NCI-H1694 (cell line): ENCODE data around the gene TC2N.
"Not testable (repeated sequence)": the region's sequence is repeated elsewhere in the genome, so short reads cannot be mapped to it uniquely, and the experiment has no call there.

Experiments
- DNase-seq: peaks from one replicate; lab custom pipeline; 2025; lab: John Stamatoyannopoulos, UW

The TC2N gene

DNA sequence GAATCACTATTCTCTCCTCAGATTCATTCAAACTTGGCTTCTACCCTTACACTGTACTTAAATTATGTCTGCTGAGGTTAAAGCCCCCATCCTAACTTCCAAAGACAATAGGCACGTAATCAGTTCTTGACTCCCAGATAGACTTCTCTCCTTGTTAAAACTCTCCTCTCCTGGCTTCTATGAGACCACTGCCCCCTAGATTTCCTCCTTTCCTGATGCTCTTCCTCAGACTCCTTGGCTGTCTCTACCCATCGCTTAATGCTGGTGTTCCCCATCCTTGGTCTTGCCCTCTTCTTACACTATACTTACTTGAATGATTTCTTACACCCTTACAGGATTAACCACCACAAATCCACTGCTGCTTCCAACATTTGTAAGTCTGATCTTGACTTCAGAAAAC is 32.8 kb downstream of the TC2N start:
- no peak for DNase-seq

DNA sequence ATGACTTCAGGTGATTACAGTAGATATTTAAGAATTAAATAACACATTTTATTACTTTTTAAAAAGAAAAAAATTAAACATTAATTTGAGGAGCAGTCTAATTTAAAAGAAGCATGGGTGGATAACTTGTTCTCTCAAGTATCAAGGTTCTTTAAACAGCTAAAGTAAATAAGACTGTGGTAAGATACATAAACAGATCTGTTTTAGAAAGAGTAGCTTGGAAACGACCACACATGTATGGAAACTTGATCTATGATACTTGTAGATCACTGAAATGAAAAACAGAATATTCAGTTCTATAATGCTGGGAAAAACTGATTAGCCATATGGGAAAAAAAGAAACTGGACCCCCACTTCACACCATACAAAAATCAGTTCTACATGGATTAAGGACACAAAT is 36.0 kb downstream of the TC2N start:
- no peak for DNase-seq

DNA sequence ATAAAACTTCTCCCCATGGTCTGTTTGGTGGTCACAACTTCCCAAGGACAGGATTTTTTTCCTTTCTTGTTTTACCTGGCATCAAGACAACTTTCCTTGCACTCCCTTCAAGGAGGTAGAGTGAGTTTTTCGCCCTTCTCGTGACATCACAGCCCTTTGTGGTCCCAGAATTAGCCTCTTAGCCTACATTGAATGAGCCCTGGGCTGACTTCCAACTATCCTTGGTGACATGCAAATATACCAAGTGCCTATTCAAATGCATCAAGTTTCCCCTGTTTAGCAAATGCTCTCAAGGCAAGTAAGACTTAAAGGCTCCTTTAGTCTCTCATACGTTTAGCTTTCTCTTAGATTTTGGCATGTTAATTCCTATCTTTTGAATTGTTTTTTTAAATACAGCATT is 36.6 kb downstream of the TC2N start:
- no peak for DNase-seq

- DNase-seq = no peak
Observed at GRCh38 chr14:91829511-91829910, 37.8 kb downstream of the TC2N start.

- DNase-seq = no peak
Observed at GRCh38 chr14:91827746-91828145, 39.6 kb downstream of the TC2N start.

DNA sequence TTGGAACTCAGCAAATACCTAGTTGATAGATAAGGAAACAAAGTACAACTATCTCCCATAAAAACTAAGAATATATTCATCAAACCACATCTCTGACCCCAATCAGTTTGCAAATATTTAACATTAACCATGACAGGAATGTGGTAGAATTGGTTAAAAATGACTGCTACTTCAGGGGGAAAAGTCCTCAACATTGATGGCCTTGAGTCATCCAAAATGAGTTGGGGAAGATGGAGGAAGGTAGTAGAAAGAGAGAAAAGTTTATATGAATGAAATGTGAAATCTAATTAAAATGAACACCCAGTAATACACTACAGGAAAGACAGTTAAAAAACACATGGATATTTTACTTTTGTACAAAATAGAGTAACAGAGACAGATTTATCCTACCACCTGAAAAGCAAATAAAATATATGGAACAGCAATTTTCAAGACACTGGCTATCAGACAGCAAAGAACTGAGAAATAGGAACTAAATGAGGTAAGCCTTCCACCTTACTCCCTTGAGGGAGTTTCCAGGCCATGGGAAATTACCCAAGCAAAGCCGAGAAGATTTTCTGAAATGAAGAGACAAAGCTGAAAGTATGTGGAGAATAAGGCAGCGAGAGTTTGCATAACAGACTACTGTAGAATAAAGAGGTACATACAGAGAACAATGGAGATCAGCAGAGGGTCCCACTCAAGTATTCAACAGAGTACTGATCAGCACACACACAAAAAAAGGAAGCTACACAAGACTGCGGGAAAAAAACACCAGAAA is 49.6 kb downstream of the TC2N start:
- no peak for DNase-seq

DNA sequence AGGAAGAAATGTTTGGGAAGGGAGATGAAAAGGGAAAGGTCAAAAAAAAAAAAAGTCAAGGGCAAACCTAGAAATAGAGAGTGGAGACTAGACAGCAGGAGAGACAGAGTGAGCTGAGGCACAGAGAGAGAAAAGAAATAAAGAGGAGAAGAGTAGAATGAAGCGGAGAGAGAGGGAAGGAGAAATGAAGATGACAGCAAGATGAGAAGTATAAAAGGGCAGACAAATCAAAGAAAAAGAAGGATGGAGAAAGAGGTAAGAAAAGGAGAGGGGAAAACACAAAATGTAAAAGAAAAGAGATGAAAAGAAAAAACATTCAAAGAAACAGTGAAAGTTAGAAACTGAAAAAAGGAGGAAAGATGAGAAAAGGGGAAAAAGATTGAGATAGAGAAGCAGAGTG is 53.0 kb downstream of the TC2N start:
- no peak for DNase-seq

DNA sequence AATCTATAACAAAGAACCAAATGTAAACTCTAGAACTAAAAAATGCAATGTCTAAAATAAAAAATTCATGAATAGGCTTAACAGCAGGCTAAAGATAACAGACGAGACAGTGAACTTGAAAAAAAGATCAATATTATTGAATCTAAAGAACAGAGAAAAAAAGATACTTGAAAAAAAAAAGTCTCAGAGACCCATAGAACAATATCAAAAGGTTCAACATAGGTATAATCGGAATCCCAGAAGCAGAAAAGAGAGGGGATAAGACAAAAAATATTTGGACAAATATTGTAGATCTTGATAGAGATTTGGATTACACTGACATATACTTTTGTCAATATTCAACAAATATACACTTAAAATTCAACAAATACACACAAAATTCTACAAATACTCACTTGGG is 56.6 kb downstream of the TC2N start:
- DNase-seq = no peak

DNA sequence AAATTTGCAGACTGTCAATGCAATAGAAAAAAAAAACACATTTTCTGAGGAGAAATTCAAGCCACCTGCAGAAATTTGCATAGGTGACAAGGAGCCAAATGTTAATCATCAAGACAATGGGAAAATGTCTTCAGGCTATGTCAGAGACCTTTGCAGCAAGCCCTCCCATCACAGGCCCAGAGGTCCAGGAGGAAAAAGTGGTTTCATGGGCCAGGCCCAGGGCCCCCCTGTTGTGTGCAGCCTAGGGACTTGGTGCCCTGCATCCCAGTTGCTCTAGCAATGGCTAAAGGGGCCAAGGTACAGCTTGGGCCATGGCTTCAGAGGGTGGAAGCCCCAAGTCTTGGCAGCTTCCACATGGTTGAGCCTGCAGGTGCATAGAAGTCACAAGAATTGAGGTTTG is 60.6 kb downstream of the TC2N start:
- no peak for DNase-seq

DNA sequence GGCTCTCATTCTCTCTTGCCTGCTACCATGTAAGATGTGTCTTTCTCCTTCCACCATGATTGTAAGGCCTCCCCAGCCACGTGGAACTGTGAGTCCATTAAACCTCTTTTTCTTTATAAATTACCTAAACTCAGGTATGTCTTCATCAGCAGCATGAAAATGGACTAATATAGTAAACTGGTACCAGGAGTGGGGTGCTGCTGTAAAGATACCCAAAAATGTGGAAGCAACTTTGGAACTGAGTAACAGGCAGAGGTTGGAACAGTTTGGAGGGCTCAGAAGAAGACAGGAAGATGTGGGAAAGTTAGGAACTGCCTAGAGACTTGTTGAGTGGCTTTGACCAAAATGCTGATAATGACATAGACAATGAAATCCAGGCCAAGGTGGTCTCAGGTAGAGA is 61.2 kb downstream of the TC2N start:
- DNase-seq = not testable (repeated sequence)

- no peak for DNase-seq
Observed at GRCh38 chr14:91805659-91806058, 61.7 kb downstream of the TC2N start.

DNA sequence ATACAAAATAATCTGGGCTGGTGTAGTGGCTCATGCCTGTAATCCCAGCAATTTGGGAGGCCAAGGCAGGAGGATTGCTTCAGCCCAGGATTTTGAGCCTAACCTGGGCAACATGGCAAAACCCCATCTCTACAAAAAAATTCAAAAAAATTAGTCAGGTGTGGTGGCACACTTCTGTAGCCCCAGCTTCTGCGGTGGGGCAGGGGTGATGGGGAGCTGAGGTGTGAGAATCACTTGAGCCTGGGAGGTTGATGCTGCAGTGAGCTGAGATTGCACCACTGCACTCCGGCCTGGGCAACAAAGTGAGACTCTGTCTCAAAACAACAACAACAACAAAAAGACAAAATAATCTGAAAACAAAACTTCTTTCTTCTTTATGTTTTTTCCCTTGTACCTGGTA is 66.0 kb downstream of the TC2N start:
- DNase-seq = no peak

DNA sequence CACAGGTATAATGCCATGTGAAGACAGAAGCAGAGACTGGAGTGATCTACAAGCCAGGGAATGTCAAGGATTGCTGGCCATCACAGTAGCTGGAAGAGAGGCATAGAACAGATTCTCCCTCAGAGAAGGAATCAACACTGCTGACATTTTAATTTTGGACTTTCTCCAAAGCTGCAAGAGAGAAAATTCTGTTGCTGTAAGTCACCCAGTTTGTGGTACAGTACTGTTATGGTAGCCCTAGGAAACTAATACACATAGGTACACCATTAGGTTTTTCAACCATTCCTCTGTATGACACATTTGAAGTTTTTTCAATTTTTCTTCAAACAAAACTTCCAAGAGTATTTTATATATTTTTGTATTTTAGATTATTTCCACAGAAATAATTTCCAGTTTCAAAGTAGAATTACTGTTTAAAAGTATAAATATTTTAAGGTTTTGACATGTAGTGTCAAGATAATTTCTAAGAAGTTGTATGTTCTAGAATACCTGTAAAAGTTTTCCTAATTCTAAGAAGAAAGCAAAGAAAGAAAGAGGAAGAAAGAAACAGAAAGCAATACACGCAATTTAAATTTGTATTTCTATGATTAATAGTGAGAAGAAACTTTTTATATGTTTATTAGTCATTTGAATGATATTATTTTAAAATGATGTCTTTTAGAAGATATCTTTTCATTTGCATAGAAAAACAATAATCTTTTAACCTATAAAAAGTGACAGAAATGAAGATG is 70.6 kb downstream of the TC2N start:
- no peak for DNase-seq

DNA sequence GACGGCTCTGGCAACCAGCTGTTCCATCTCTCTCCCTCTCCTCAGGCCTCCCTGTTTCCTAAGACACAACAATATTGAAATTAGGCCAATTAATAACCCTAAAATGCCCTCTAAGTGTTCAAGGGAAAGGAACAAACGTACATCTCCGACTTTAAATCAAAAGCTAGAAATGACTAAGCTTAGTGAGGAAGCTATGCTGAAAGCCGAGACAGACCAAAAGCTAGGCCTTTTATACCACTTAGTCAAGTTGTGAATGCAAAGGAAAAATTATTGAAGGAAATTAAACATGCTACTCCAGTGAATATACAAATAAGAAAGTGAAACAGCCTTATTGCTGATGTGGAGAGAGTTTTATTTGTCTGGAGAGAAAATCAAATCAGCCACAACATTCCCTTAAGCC is 73.6 kb downstream of the TC2N start:
- DNase-seq = no peak

- no peak for DNase-seq
Observed at GRCh38 chr14:91786188-91786587, 81.1 kb downstream of the TC2N start.

DNA sequence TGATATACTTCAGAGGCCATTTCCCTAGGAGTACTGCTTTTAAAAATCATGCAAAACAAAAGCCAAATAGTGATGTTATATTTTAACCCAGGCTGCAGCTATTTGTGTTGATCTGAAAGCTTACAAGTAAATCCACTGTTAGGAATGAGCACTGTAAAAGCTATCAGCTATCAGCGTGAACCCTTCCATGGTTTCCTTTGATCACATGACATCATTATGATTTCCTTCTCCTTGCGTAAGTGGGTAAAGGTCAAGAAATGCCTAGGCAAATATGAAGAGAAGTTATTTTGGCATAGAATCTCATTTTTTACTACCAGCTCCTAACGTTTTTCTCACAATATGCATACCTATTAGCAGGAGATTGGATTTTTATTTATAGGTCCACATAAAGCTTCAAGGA is 86.9 kb downstream of the TC2N start:
- DNase-seq = no peak

- no peak for DNase-seq
Observed at GRCh38 chr14:91778217-91778616, 89.1 kb downstream of the TC2N start.

GRCh38 chr14:91774140-91775096 is 92.9 kb downstream of the TC2N start:
- no peak for DNase-seq

DNA sequence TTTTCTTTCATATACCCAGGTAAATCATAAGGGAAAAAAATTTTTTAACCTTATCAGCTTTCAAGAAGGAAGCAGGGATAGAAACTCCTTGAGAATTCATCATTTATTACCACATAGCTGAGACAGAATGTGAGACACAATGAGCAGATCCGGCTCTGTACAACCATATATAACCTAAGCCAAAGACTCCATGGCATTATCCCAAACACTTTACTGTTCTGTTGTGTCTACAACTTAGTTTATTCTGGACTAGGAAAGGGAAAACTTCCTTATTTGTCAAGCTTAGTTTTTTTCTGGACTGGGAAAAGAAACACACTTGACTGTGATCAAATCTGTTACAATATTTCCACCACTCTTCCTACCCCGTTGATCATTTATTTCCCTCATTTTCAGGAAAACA is 97.2 kb downstream of the TC2N start:
- no peak for DNase-seq

- DNase-seq = no peak
Observed at GRCh38 chr14:91755570-91756295, 111.6 kb downstream of the TC2N start.

GRCh38 chr14:91754819-91755218 is 112.5 kb downstream of the TC2N start:
- DNase-seq = peak; percentile 11

DNA sequence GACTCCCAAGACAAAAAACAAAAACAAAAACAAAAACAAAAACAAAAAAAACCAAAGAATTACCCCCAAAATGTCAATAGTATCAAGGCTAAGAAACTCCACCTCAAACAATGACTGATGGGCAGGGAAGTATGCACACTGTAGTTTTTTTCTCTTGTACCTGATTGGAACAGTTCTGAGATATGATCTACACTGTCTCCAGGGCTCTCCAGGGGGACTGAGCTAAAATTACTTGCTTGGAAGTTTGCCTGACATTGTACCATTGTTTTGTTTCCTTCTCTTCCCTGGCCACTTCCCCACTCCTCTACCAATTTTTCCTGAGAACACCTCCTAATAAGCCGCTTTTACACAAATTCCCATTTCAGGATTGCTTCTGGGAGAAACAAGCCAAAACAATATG is 113.2 kb downstream of the TC2N start:
- DNase-seq = no peak
